DMS53 treated with DMSO at 0.1 percent for 48 hours (cell line): ENCODE results near the gene ANGPTL4.

Experiments
- DNase-seq: peaks from one replicate; lab custom pipeline; 2025; ENCODE audit not compliant: unreplicated experiment; lab: John Stamatoyannopoulos, UW

ANGPTL4 gene

DNA sequence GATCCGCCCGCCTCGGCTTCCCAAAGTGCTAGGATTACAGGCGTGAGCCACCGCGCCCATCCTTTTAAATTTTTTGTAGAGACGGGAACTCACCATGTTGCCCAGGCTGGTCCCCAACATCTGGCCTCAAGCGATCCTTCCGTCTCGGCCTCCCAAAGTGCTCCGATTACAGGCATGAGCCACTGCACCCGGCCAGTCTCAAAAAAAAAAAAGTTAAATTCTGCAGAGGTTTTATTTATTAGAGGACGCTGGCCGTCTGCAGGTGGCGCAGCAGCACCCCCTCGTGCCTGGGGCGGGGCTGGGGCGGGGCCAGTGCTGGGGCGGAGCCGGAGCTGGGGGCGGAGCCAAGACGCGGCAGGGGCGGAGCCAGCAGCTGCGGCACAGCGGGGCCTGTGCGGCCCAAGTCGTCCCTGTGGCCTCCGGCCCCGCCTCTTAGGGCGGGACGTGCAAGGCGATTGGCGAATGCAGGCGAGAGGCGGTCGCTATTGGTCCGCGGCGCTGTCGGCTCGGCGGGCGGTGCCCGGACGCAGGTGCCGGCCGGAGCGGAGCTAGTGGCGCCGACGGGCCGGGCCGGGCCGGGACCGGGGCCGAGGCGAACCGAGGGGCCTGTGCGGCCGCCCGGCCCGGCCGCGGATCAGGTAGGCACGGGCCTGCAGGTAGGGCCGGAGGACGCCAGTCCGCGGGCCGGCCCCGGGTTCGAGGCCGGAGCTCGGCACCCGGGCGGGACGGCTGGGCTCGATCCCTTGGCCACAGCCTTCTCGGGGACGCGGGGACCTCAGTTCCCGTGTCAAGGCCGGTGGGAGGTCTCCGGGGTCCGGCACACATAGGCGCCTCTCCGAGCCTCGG is 49.1 kb downstream of the ANGPTL4 start, which contains the start of gene MARCHF2:
MARCHF2 (plus strand) TSS at position 523 of the 846 bp plus-strand sequence. CDS start 8,536 bp downstream, outside the sequence.
- DNase-seq, result peak; percentile 69

DNA sequence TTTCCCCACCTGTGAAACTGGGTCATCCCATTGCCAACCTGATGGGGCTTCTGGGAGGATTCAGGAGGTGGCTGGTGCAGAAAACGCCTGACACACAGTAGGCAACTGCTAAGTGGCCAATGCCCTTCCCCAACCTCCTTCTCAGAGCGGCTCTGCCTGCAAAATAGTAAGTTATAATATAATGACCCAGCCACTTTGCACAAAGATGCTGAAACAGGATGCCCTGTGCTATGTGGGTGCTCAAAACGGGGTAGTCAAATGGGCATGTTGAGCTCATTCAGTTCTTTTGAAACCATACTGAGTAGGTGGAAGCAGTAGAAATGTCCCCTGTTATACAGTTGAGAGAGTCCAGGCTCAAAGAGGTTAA is 49.7 kb downstream of the ANGPTL4 start:
- DNase-seq, result no peak

DNA sequence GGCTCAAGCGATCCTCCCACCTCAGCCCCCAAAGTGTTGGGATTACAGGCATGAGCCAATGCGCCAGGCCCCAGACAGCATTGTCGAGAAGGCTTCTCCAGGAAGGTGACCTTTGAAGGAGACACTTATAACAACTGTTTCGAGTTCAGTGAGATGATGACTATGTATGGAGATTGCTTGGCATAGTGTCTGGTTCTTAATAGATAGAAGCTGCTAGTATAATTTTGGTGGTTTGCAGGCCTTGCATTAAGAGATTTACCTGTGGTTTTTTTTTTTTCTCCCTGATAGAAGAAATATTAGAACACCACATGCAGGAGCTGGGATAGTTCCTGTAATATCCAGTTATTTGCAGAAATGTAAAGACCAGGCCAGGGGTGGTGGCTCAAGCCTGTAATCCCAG is 52.8 kb downstream of the ANGPTL4 start:
- DNase-seq, result no peak

DNA sequence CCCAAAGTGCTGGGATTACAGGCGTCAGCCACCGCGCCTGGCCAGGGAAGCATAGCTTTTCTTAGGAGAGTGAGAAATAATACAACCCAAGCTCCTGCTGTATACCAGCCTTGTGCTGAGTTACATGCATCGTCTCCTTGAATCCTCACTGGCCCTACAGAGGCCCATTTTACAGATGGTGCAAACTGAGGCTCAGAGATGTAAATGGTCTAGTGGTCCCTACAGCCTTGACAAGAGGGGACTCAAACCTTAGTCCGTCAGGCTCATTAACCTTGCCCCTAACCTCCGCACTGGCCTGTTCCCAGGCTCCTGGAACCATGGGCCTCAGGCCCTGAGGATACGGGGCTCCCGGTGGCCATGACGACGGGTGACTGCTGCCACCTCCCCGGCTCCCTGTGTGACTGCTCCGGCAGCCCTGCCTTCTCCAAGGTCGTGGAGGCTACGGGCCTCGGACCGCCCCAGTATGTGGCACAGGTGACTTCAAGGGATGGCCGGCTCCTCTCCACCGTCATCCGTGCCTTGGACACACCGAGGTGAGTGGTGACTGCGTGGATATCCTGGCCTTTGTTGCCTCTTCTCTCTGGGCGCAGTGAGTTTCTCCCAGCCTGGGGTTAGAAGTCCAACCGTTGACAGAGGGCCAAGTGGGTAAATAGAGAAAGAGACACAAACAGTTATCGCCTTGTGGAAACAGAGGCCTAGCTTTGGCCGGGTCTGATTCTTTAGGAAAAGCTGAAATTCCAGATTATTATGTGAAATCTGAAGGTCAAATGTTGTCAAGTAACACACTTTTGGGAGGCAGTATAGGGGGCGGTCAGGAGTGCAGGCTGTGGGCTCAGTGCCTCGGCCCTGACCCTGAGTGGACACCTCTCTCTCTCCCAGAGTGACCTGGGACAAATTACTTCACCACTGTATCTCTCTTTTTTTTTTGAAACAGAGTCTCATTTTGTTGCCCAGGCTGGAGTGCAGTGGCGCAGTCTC is 57.8 kb downstream of the ANGPTL4 start:
- DNase-seq, result no peak

DNA sequence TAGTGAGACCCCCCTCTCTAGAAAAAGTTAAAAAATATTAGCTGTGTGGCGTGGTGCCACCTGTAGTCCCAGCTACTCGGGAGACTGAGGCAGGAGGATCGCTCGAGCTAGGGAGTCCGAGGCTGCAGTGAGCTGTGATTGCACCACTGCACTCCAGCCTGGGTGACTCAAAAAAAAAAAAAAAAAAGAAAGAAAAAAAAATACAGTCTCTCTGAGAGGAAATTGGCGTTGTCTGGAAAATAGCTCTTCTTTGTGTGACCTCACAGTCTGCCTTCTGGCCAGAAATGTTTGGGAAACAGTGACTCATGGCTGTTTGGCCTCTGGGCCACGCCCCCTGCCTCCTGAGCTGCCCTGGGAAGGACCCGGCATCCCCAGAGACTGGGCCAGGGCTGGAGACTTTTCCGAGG is 59.9 kb downstream of the ANGPTL4 start:
- DNase-seq, result peak; percentile 86
